GM10266 (cell line): ENCODE measurements around the gene CALML5.

Experiments
- DNase-seq: peaks from one replicate; pipeline ENCODE4 v3.0.0; 2012; ENCODE audit errors: extremely low spot score
- TF ChIP-seq, protein P1 (sequence below): IDR thresholded peaks from 2 replicates; pipeline ENCODE4 v1.5.1; 2012; ENCODE audit warnings: mild to moderate bottlenecking, low read depth; ENCODE audit not compliant: control insufficient read depth, insufficient read depth; ENCODE audit errors: missing control alignments

Gene CALML5

DNA sequence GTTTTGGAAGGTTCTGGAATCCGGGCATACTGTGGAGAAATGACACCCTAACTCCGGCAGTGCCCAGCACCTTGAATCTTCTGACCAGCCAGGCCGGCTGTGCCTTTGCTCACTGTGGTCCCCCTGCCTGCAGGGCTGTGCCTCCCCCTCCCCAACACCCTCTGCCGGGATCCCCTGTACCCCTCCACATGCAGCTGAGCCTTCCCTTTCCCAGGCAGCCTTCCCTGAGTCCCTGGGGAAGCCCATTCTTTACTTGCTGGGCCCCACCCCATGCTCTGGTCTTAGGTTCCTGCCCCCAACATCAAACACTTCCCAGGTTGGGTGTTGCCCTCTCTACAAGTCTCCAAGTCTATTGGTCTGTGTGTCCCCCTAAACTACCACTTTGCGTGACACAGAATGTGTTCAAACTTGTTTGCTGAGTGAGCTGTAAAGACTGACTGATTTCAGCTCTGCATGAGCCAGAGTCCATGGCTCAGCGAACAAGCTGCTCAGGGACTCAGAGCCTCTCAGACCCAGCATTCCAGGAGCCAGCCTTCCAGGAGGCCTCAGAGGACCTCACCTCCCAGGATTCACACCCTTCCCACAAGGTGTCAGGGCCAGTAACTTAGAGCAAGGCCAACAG is 31.6 kb downstream of the CALML5 start:
- TF ChIP-seq, protein P1, sequence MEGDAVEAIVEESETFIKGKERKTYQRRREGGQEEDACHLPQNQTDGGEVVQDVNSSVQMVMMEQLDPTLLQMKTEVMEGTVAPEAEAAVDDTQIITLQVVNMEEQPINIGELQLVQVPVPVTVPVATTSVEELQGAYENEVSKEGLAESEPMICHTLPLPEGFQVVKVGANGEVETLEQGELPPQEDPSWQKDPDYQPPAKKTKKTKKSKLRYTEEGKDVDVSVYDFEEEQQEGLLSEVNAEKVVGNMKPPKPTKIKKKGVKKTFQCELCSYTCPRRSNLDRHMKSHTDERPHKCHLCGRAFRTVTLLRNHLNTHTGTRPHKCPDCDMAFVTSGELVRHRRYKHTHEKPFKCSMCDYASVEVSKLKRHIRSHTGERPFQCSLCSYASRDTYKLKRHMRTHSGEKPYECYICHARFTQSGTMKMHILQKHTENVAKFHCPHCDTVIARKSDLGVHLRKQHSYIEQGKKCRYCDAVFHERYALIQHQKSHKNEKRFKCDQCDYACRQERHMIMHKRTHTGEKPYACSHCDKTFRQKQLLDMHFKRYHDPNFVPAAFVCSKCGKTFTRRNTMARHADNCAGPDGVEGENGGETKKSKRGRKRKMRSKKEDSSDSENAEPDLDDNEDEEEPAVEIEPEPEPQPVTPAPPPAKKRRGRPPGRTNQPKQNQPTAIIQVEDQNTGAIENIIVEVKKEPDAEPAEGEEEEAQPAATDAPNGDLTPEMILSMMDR, result no peak
- no peak for DNase-seq

DNA sequence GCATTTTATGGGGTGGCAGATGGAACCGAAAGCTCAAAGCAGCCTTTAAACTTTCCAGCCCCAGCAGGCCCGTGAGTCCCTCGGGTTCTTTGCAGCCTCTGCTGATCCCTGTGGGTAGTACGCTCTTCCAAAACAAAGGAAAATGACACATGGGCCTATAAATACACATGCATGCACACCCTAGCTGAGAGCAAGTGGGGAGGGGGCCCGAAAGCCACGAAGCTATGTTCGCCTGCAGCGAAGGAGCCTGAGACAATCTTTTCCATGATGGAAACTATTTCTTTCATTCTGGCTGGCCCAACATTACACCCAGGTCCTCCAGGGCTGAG is 32.2 kb downstream of the CALML5 start:
- TF ChIP-seq, protein P1, result no peak
- no peak for DNase-seq

DNA sequence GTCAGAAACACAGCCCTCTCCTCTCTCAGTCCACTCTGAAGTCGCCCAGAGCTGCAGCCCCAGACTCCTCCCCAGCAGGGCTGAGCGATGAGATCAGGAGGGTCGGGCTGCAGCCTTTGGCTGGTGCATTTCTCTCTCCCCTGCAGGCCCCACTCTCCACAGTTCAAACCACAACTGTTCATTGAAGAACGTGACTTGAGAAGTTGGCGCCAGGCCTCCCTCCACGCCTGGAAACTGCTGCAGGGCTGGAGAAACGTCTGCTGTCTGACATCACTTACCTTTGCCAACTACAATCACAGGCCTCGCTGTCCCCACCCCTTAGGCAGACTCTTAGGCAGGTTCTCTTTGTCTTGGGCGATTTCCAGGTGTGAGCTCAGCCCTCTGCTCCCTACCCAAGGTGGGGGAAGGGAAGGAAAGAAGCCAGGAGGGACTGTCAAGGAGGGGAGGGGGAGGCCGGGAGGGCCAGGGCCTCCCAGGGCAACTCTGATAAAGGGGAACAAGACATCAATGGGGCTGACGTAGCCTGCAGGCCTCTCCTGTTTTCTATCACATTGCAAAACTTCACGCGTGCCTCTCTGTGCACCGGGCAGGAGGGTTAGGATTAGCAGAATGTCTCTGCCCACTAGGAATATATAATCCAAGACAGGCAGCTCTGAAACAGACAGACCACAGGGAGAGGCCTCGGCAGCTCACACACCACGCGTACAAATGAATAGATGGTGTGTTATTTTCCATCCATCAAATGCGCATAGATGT is 32.7 kb downstream of the CALML5 start:
- no peak for DNase-seq

DNA sequence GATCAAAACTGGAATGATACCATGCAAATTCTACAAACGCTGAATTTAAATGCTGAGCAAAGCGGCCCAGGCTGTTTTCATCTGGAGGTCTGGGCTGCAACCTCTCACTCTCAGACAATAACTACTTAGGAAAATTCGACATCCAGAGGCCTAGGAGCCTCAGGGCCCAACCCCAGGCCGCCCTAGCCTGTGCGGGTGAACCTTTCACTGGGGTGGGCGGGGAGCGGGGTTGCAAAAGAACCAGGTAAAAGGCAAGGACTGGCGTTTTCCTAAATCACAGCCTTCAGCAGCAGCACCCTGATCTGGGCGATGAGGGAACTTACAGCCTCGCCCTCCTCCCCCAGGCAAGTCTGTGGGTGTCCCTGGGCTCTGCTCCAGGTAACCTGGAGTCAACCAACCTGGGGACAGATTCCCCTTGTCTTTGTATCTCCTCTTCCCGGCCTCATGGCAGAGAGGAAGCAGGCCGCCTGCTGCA is 33.4 kb downstream of the CALML5 start:
- DNase-seq, result no peak

More for the DNA sequence above, 32.7 kb downstream of the CALML5 start:
- TF ChIP-seq, protein P1, result no peak

DNA sequence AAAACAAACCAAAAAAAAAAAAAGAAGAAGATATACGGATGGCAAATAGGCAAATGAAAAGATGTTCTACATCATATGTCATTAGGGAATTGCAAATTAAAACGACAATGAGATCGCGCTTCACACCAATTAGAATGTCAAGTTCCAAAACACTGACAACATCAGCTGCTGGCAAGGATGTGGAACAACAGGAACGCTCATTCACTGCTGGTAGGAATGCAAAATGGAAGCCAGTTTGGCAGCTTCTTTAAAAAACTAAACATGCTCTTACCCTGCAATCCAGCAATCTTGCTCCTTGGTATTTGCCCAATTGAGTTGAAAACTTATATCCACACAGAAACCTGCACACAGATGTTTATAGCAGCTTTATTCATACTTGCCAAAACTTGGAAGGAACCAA is 34.8 kb downstream of the CALML5 start:
- TF ChIP-seq, protein P1, result no peak
- DNase-seq, result no peak

More for the DNA sequence above, 33.4 kb downstream of the CALML5 start:
- TF ChIP-seq, protein P1, result no peak

DNA sequence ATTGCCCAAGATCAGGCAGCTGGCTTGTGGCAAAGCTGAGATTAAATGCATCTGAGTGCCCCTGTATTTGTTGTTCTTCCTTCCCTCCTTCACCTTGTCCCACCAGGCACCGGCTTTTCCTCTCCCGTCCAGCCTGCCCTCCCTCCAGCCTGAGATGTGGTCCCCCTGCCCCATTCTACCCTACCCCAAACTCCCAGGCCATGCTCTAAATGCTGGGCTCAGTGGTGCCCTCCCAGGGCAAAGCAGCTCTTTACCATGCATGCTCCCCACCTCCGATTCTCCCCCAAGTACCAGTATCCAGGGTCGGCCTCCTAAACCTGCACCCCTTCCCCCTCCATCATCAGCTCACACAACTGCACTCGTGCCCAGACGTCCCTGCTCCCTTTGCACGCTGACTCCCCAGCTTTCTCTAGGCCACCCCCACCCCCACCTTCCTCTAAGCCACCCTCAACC is 36.5 kb downstream of the CALML5 start:
- DNase-seq, result no peak

More for the DNA sequence above, 36.5 kb downstream of the CALML5 start:
- TF ChIP-seq, protein P1, result no peak
